Measurements from ENCODE around the gene NINJ2.

The NINJ2 gene

GRCh38 chr12:561908-562593, 101.2 kb downstream of the NINJ2 start:
- DNase-seq (ENCODE audit: extremely low read depth, insufficient read length): no peak
- TF ChIP-seq, protein P1, sequence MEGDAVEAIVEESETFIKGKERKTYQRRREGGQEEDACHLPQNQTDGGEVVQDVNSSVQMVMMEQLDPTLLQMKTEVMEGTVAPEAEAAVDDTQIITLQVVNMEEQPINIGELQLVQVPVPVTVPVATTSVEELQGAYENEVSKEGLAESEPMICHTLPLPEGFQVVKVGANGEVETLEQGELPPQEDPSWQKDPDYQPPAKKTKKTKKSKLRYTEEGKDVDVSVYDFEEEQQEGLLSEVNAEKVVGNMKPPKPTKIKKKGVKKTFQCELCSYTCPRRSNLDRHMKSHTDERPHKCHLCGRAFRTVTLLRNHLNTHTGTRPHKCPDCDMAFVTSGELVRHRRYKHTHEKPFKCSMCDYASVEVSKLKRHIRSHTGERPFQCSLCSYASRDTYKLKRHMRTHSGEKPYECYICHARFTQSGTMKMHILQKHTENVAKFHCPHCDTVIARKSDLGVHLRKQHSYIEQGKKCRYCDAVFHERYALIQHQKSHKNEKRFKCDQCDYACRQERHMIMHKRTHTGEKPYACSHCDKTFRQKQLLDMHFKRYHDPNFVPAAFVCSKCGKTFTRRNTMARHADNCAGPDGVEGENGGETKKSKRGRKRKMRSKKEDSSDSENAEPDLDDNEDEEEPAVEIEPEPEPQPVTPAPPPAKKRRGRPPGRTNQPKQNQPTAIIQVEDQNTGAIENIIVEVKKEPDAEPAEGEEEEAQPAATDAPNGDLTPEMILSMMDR (IDR thresholded peaks at IDR 0.05; ENCODE audit: insufficient read depth, low read length, poor library complexity, severe bottlenecking): no peak
- Histone ChIP-seq H3K36me3 (ENCODE audit: control insufficient read depth, insufficient read depth, low read length) (peaks cover 2% of the 10 kb centered on the region), H3K27me3 (replicated peaks; ENCODE audit: control insufficient read depth, insufficient read depth, low read length) (no peaks in the 10 kb centered on the region), H3K4me3 (replicated peaks; ENCODE audit: low read depth, low read length) (no peak overlapping the region)

GRCh38 chr12:561391-561705, 101.9 kb downstream of the NINJ2 start:
- TF ChIP-seq, protein P1 (IDR thresholded peaks at IDR 0.05; ENCODE audit: insufficient read depth, low read length, poor library complexity, severe bottlenecking): no peak
- Histone ChIP-seq H3K36me3 (ENCODE audit: control insufficient read depth, insufficient read depth, low read length) (peaks cover 2% of the 10 kb centered on the region), H3K27me3 (replicated peaks; ENCODE audit: control insufficient read depth, insufficient read depth, low read length) (no peaks in the 10 kb centered on the region), H3K4me3 (replicated peaks; ENCODE audit: low read depth, low read length) (no peak overlapping the region)
- DNase-seq (ENCODE audit: extremely low read depth, insufficient read length): no peak

GRCh38 chr12:560691-561390, 102.4 kb downstream of the NINJ2 start:
- Histone ChIP-seq H3K27me3 (replicated peaks; ENCODE audit: control insufficient read depth, insufficient read depth, low read length) (no peaks in the 10 kb centered on the region), H3K4me3 (replicated peaks; ENCODE audit: low read depth, low read length) (no peak overlapping the region), H3K36me3 (ENCODE audit: control insufficient read depth, insufficient read depth, low read length) (peaks cover 2% of the 10 kb centered on the region)
- TF ChIP-seq, protein P1 (IDR thresholded peaks at IDR 0.05; ENCODE audit: insufficient read depth, low read length, poor library complexity, severe bottlenecking): no peak
- no peak for DNase-seq (ENCODE audit: extremely low read depth, insufficient read length)

DNA sequence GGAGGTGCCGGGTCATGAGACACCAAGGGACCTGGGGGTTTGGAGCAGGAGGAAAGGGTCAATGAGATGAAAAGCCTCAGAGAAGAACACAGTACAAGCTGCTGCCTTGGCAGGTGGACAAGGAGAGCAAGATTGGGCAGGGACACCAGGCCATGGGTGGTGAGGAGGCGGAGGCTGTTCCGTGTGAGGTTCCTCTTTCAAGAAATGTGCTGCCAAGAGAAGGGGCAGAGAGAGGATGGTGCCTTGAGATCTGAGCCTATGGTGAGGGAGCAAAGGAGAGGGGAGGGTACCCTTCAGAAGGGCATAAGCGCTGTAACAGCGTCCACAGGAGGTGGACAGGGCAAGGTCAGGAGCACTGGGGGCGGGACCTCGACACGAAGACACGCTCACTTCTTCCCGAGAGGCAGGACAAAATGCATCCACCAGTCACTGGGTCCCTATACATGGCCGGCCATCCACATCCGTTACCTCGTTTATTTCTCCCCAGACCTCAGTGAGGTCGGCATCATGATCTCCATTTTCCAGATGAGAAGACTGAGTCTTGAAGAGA, 103.3 kb downstream of the NINJ2 start:
- no peak for DNase-seq (ENCODE audit: extremely low read depth, insufficient read length)
- TF ChIP-seq, protein P1 (IDR thresholded peaks at IDR 0.05; ENCODE audit: insufficient read depth, low read length, poor library complexity, severe bottlenecking): no peak
- peaks cover 2% of the 10 kb centered on the region for H3K36me3 ChIP-seq (ENCODE audit: control insufficient read depth, insufficient read depth, low read length)
- no peaks in the 10 kb centered on the region for H3K27me3 ChIP-seq (replicated peaks; ENCODE audit: control insufficient read depth, insufficient read depth, low read length)
- H3K4me3 ChIP-seq (replicated peaks; ENCODE audit: low read depth, low read length): no peak overlapping the region

- no peak overlapping the region for H3K4me3 ChIP-seq (replicated peaks; ENCODE audit: low read depth, low read length)
- H3K27me3 ChIP-seq (replicated peaks; ENCODE audit: control insufficient read depth, insufficient read depth, low read length): no peaks in the 10 kb centered on the region
- TF ChIP-seq, protein P1 (IDR thresholded peaks at IDR 0.05; ENCODE audit: insufficient read depth, low read length, poor library complexity, severe bottlenecking): no peak
- no peak for DNase-seq (ENCODE audit: extremely low read depth, insufficient read length)
- H3K36me3 ChIP-seq (ENCODE audit: control insufficient read depth, insufficient read depth, low read length): peaks cover 2% of the 10 kb centered on the region
Observed at GRCh38 chr12:559208-559905, 103.9 kb downstream of the NINJ2 start.
